SW 1271 (cell line): ENCODE data around the gene RBPMS2.
"Not testable (repeated sequence)": the region's sequence is repeated elsewhere in the genome, so short reads cannot be mapped to it uniquely, and the experiment has no call there.

ENCODE experiments used
- DNase-seq, 2 experiments: peaks; one replicate each; lab custom pipeline; 2025; lab: John Stamatoyannopoulos, UW

RBPMS2 gene

GRCh38 chr15:64775551-64776401, at the start of gene RBPMS2:
Gene RBPMS2 (minus strand): TSS chr15:64775589. CDS start chr15:64775319, 270 bp downstream.
- DNase-seq, result peak in 1 of 2 experiments; percentile 30

DNA sequence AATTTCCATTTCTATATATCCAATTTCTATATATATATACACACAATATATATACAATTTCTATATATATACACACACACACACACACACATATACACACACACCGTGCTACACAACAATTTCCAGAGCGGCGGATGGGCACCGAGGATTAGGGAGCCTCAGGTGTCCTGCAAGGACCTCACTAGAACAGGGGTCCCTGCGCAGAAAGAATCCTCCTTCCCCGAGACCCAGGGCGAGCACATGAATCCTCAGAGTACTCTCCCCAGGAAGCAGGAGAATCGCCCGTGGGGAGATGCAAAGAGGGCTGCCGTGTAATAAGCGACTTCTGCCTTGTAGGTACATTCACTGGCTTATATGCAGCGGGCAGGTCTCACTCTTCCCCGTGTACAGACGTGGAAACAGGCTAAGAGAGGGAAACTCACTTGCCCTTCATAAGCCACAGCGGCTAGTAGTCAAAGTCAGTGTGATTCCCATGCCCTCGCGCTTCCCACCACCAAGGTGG, 49.6 kb upstream of the RBPMS2 start:
- DNase-seq, result no peak

DNA sequence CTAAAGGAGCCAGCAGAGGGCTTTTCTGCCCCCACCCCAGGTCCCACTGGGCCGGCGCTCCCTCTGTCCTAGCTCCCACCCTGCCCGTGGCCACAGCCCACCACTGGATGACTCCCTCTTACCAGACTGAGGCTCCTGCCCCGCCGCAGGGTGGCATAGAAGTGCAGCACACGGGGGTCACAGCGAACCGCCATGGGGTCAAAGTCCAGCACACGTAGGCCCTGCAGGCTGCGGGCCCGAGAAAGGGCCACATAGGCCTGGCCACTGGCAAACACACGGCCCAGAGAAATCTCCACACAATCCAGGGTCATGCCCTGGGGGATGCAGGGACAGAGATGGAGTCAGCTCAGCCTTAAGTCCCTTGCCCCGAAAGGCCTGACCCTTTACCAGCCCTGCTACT, 41.1 kb upstream of the RBPMS2 start:
- no peak for DNase-seq

DNA sequence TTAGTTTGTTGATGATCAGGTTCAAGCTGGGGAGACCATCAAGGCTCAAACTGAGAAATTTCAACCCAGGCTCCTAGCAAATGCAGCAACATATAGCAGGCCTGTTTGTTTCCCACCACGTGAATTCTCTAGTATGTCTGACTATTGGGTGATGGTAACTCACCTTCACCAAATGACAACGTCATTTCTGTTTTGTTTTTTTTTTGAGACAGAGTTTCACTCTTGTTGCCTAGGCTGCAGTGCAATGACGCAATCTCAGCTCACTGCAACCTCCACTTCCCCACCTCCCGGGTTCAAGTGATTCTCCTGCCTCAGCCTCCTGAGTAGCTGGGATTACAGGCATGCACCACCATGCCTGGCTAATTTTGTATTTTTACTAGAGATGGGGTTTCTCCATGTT, 39.6 kb upstream of the RBPMS2 start:
- DNase-seq, result not testable (repeated sequence)

DNA sequence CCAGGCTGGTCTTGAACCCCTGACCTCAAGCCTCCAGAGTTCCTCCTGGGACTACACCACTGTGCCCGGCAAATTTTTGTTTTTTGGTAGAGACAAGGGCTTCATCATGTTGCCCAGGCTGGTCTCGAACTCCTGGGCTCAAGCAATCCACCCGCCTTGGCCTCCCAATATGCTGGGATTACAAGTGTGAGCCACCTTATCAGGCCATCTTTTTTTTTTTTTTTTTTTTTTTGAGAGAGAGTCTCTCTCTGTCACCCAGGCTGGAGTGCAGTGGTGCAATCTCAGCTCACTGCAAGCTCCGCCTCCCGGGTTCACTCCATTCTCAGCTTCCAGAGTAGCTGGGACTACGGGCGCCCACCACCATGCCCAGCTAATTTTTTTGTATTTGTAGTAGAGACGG, 38.9 kb upstream of the RBPMS2 start:
- not testable (repeated sequence) for DNase-seq

GRCh38 chr15:64813075-64813474, 37.7 kb upstream of the RBPMS2 start:
- no peak for DNase-seq

- no peak for DNase-seq
Observed at GRCh38 chr15:64810497-64811326, 35.3 kb upstream of the RBPMS2 start.

DNA sequence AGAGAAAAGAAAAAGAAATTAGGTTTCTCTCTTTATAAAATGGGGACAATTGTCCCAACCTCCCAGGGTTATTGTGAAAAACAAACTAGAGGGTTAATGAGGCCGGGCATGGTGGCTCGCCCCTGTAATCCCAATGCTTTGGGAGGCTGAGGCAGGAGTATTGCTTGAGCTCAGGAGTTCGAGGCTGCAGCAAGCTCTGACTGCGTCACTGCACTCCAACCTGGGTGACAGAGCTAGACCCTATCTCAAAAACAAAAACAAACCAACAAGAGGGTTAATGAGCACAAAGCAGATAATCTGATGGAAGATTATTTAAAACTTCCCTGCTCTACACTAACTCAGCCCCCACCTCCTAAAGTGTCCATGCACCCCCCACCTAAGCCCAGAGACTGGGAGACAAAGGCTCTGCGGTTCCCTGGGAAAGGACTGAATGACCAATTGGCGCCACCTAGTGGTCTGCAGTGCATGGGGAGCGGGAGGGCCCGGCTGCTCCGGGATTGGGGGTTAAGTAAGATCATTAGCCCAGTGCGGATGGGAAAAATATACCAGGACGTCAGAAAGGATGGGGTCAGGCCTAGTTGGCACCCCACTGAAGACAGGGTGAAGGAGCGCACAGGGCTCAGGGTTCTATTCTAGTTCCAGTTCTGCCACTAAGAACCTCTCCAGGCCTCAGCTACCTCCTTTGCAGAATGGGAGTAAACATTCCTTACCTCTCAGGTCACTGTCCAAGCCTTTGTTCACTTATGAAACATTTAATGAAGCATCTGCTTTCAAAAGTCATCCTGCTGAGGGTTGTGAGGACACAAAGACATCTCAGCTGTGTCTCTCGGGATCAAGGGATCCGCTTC, 34.5 kb upstream of the RBPMS2 start:
- DNase-seq, result peak in 1 of 2 experiments; percentile 78

GRCh38 chr15:64808785-64809453, 33.5 kb upstream of the RBPMS2 start:
- DNase-seq, result no peak

DNA sequence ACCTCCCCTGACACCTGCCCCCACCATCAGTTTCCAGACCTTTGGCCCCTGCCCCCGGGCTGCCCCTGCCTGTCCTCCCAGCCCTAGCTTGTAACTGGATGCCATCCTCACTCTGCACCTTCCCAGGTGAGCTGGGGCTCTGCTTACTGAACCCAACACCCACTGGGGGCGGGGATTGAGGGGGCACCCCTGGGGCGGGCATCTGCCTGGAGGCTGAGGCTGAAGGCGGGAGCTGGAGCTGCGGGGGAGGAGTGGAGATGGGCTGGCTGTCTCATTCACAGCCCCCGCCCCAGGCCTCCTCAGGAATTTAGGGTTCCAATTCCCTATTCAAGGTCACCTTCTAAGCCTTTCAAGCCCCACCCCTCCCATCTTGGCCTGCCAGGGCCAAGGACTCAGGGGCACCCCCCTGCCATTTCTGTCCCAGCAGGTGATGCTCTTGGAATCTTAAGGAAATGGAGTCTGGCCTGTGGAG, 32.4 kb upstream of the RBPMS2 start:
- DNase-seq, result no peak

GRCh38 chr15:64807051-64807749, 31.8 kb upstream of the RBPMS2 start:
- no peak for DNase-seq

DNA sequence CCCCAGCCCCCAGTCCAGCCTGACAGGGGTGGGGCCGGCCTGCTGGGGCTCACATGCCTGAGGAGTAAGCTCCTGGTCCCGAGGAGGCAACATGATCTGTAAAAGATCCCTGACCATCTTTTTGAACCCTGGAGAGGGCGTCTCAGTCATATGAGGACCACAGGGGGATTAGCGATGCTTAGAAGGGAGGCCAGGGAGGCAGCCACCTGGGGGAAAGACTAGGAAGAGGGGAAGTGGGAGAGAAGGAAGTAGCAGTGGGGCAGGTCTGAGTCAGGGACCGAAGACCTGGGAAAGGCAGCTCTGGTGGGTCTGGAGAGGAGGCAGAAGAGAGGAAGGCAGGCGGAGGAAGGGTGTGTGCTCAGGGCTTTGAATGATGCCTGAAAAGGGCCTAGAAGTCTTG, 31.1 kb upstream of the RBPMS2 start:
- DNase-seq, result no peak

- DNase-seq, result no peak
Observed at GRCh38 chr15:64804619-64805018, 29.2 kb upstream of the RBPMS2 start.

DNA sequence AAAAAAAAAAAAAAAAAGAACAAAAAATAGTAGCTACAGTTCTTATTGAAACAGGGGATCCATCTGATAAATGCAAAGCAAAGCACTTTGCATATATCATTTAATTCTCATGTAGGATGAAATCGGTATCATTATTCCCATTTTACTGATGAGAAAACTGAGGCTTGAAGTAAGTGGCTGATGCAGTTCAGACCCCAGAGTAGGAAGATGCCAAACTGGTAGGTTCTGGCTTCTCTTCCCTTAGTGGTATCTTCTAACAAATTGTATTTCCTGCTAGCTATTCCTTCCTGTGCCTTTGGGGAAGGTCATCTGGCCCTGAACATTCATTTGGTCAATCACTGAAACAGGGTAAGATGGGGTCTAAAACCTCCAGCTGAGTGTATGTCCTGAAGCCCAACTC, 28.1 kb upstream of the RBPMS2 start:
- no peak for DNase-seq

DNA sequence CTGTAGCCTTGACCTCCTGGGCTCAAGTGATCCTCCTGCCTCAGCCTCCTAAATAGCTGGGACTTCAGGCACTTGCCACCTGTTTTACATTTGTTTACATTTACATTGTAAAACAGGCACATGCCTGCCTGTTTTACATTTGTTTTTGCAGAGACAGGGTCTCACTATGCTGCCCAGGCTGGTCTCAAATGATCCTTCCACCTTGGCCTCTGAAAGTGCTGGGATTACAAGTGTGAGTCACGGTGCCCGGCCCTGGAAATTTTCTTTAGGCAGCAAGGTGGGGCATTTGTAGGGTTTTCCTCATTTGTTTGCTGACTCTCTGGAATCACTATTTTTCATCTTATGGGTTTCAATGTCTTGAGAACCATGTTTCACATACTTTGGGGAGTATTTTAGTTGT, 25.1 kb upstream of the RBPMS2 start:
- DNase-seq, result no peak

- DNase-seq, result not testable (repeated sequence)
Observed at GRCh38 chr15:64798905-64799304, 23.5 kb upstream of the RBPMS2 start.

- not testable (repeated sequence) for DNase-seq
Observed at GRCh38 chr15:64795921-64796320, 20.5 kb upstream of the RBPMS2 start.

GRCh38 chr15:64795299-64795698, 19.9 kb upstream of the RBPMS2 start:
- DNase-seq, result not testable (repeated sequence)

- DNase-seq, result no peak
Observed at GRCh38 chr15:64792282-64792681, 16.9 kb upstream of the RBPMS2 start.

GRCh38 chr15:64791401-64791800, 16.0 kb upstream of the RBPMS2 start:
- DNase-seq, result no peak

DNA sequence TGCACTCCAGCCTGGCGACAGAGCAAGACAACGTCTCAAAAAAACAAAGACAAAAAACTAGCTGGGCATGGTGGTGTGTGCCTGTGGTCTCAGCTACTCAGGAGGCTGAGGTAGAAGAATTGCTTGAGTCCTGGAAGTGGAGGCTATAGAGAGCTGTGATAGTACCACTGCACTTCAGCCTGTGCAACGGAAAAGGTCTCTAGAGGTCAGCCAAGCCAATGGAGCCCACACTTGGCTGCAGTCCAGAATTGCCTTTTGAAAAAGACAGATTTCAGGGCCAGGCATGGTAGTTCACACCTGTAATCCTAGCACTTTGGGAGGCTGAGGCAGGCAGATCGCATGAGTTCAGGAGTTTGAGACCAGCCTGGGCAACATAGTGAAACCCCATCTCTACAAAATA, 8.4 kb upstream of the RBPMS2 start:
- no peak for DNase-seq
